ENCODE data around the gene ITPR3.

The ITPR3 gene

GRCh38 chr6:33591424-33592032 is 29.6 kb upstream of the ITPR3 start:
- ATAC-seq = no peak
- no peak for DNase-seq

- no peak for ATAC-seq
- DNase-seq = no peak
These were observed 28.9 kb upstream of the ITPR3 start for GRCh38 chr6:33592280-33592594.

GRCh38 chr6:33592595-33593413 is 28.3 kb upstream of the ITPR3 start:
- ATAC-seq (peak; percentile 58), DNase-seq (peak; percentile 61)

- ATAC-seq = no peak
- no peak for DNase-seq
These were observed 27.8 kb upstream of the ITPR3 start for GRCh38 chr6:33593414-33593727.

GRCh38 chr6:33595001-33595846 is 25.9 kb upstream of the ITPR3 start:
- DNase-seq (no peak), ATAC-seq (no peak)

GRCh38 chr6:33596894-33597293 is 24.2 kb upstream of the ITPR3 start:
- ATAC-seq = peak; percentile 73
- DNase-seq = peak; percentile 41

GRCh38 chr6:33597551-33598322 is 23.4 kb upstream of the ITPR3 start:
- DNase-seq (no peak), ATAC-seq (no peak)

- no peak for ATAC-seq
- no peak for DNase-seq
These were observed 21.6 kb upstream of the ITPR3 start for GRCh38 chr6:33599413-33599938.

- no peak for ATAC-seq
- no peak for DNase-seq
These were observed 20.4 kb upstream of the ITPR3 start for GRCh38 chr6:33600761-33601160.

- ATAC-seq (no peak), DNase-seq (no peak)
These were observed 18.9 kb upstream of the ITPR3 start for GRCh38 chr6:33602180-33602579.

- no peak for ATAC-seq
- no peak for DNase-seq
These were observed 15.9 kb upstream of the ITPR3 start for GRCh38 chr6:33604941-33605854.

- ATAC-seq (no peak), DNase-seq (no peak)
These were observed 14.5 kb upstream of the ITPR3 start for GRCh38 chr6:33606642-33607041.

- DNase-seq = no peak
- no peak for ATAC-seq
These were observed 13.9 kb upstream of the ITPR3 start for GRCh38 chr6:33607126-33607783.

- peak; percentile 70 for ATAC-seq
- peak; percentile 50 for DNase-seq
These were observed 13.3 kb upstream of the ITPR3 start for GRCh38 chr6:33607784-33608161.

- DNase-seq = no peak
- no peak for ATAC-seq
These were observed 12.1 kb upstream of the ITPR3 start for GRCh38 chr6:33609019-33609418.

GRCh38 chr6:33609528-33609927 is 11.6 kb upstream of the ITPR3 start:
- ATAC-seq = no peak
- DNase-seq = no peak

GRCh38 chr6:33610067-33610466 is 11.1 kb upstream of the ITPR3 start:
- ATAC-seq (no peak), DNase-seq (no peak)

- DNase-seq (no peak), ATAC-seq (no peak)
These were observed 10.1 kb upstream of the ITPR3 start for GRCh38 chr6:33610779-33611732.

GRCh38 chr6:33613146-33613794 is 7.9 kb upstream of the ITPR3 start:
- ATAC-seq = no peak

More at GRCh38 chr6:33613146-33613794, 7.9 kb upstream of the ITPR3 start:
- DNase-seq = no peak
